Endothelial cell of umbilical vein (primary cell): Measurements from ENCODE around the gene RMRP. TPM values are rescaled to one million over a fixed set of nuclear protein-coding genes. Genes with fewer than 3 reads are reported as not detected.
"Not testable (repeated sequence)": the region's sequence is repeated elsewhere in the genome, so short reads cannot be mapped to it uniquely, and the experiment has no call there.

Source experiments
- BruUV-seq: library from RNA; stranded (reverse); fragments of 400-500 nt; replicated peaks from 2 replicates; lab custom pipeline; 2021; lab: Mats Ljungman, UMichigan
- CTCF ChIA-PET: fragments of 300-600, 350-600 bp; sonication (Branson Sonifier 250); formaldehyde crosslinking; loops from one replicate; lab custom pipeline; 2021; ENCODE audit warnings: antibody characterized with exemption, inconsistent platforms; lab: Charles Lee
- POLR2A ChIA-PET: fragments of 300-600, 350-600 bp; sonication (Branson Sonifier 250); formaldehyde crosslinking; loops from one replicate; lab custom pipeline; 2021; ENCODE audit warnings: antibody characterized with exemption, inconsistent platforms; lab: Charles Lee
- DNase-seq: peaks from one replicate; pipeline ENCODE4 v3.0.0-alpha.2; 2011; ENCODE audit warnings: low read depth, low spot score
- FAIRE-seq: peaks from 2 replicates; lab custom pipeline; 2011; peaks lifted over from hg19 to GRCh38; lab: Jason Lieb, UNC
- H2AFZ ChIP-seq: 2 replicates; pipeline ENCODE4 v1.6.0; 2012; ENCODE audit warnings: low read depth, low read length, control low read depth, inconsistent platforms
- H3K27ac ChIP-seq: 2 replicates; pipeline ENCODE4 v1.5.1; 2011; ENCODE audit warnings: low read depth, mild to moderate bottlenecking, control low read depth, low read length, moderate library complexity; ENCODE audit not compliant: insufficient read depth
- H3K27me3 ChIP-seq, 2 experiments: 2 replicates each; pipeline versions ENCODE4 v1.6.0 to v1.6.1; 2011; ENCODE audit warnings: low read length in 2 of 2, mixed read lengths in 1 of 2; ENCODE audit not compliant: control insufficient read depth in 2 of 2, insufficient read depth in 2 of 2
- H3K36me3 ChIP-seq, 2 experiments: 2 replicates in 1 of 2; 3 replicates in 1 of 2; pipeline ENCODE4 v1.5.1; 2011; ENCODE audit warnings: low read length in 2 of 2, mild to moderate bottlenecking in 1 of 2, moderate library complexity in 1 of 2; ENCODE audit not compliant: control insufficient read depth in 2 of 2, insufficient read depth in 2 of 2; ENCODE audit errors: extremely low read depth in 1 of 2
- H3K4me1 ChIP-seq: 3 replicates; pipeline ENCODE4 v1.5.1; 2011; ENCODE audit warnings: mild to moderate bottlenecking, low read length; ENCODE audit not compliant: control insufficient read depth, insufficient read depth; ENCODE audit errors: extremely low read depth
- H3K4me2 ChIP-seq: 2 replicates; pipeline ENCODE4 v1.6.1; 2011; ENCODE audit warnings: low read length, control low read depth, mixed read lengths; ENCODE audit not compliant: insufficient read depth
- H3K4me3 ChIP-seq, 3 experiments: fragments of 200-600 bp in 1 of 3; sonication (generic), shearing (Covaris generic) in 1 of 3; replicated peaks in 1 of 3; 2 replicates each; pipeline ENCODE4 v1.5.1; 2011 to 2016; ENCODE audit warnings: control low read depth in 3 of 3, low read length in 3 of 3, mild to moderate bottlenecking in 2 of 3, inconsistent platforms in 1 of 3, low read depth in 1 of 3, moderate library complexity in 1 of 3; ENCODE audit not compliant: insufficient read depth in 1 of 3
- H3K79me2 ChIP-seq: 2 replicates; pipeline ENCODE4 v1.6.0; 2012; ENCODE audit warnings: low read length, inconsistent platforms; ENCODE audit not compliant: control insufficient read depth, insufficient read depth
- H3K9ac ChIP-seq: replicated peaks from 2 replicates; pipeline ENCODE3; 2011; ENCODE audit warnings: low read length, control low read depth; ENCODE audit not compliant: insufficient read depth; ENCODE audit errors: extremely low read depth
- H3K9me1 ChIP-seq: replicated peaks from 3 replicates; pipeline ENCODE4 v1.6.0; 2011; ENCODE audit warnings: mild to moderate bottlenecking, low read length; ENCODE audit not compliant: control insufficient read depth, insufficient read depth; ENCODE audit errors: extremely low read depth
- H3K9me3 ChIP-seq: replicated peaks from 2 replicates; pipeline ENCODE4 v1.5.1; 2012; ENCODE audit warnings: low read length, inconsistent platforms; ENCODE audit not compliant: control insufficient read depth, insufficient read depth
- H4K20me1 ChIP-seq: replicated peaks from 2 replicates; pipeline ENCODE3; 2011; ENCODE audit warnings: mild to moderate bottlenecking, low read length; ENCODE audit not compliant: control insufficient read depth, insufficient read depth; ENCODE audit errors: extremely low read depth
- CTCF ChIP-seq, 2 donors: IDR thresholded peaks; 1 replicate in 1 of 2; 2 replicates in 1 of 2; pipeline ENCODE4 v1.5.1; 2011; ENCODE audit warnings: low read length in 2 of 2, mild to moderate bottlenecking in 2 of 2, moderate library complexity in 2 of 2, control low read depth in 1 of 2, inconsistent platforms in 1 of 2, low read depth in 1 of 2; ENCODE audit not compliant: insufficient read depth in 1 of 2; ENCODE audit errors: extremely low read depth in 1 of 2
- EZH2 ChIP-seq: IDR thresholded peaks from 2 replicates; pipeline ENCODE4 v1.6.1; 2012; ENCODE audit warnings: borderline replicate concordance, low read depth, mild to moderate bottlenecking, moderate library complexity, low read length, inconsistent platforms; ENCODE audit not compliant: severe bottlenecking
- FOS ChIP-seq: IDR thresholded peaks from 2 replicates; pipeline ENCODE4 v1.6.1; 2011; ENCODE audit warnings: mild to moderate bottlenecking, low read length, moderate library complexity, borderline replicate concordance; ENCODE audit not compliant: insufficient read depth
- GATA2 ChIP-seq: IDR thresholded peaks from 2 replicates; pipeline ENCODE4 v1.7.0; 2011; ENCODE audit warnings: low read depth, mild to moderate bottlenecking, moderate library complexity, mixed read lengths, low read length; ENCODE audit not compliant: insufficient read length, insufficient read depth
- POLR2A ChIP-seq: IDR thresholded peaks from 2 replicates; pipeline ENCODE4 v1.6.1; 2012; ENCODE audit warnings: low read depth, mild to moderate bottlenecking, control low read depth, low read length
- POLR2AphosphoS5 ChIP-seq: IDR thresholded peaks from 2 replicates; pipeline ENCODE4 v1.6.1; 2012; ENCODE audit warnings: low read depth, mild to moderate bottlenecking, control low read depth, low read length, moderate library complexity; ENCODE audit not compliant: insufficient read depth
- dilution Hi-C: fragments of 300-500 bp; cut with MboI; formaldehyde crosslinking; loops from one replicate; pipeline ENCODE4 v1.15.0; 2019; ENCODE audit warnings: low sequenced_read_pairs; ENCODE audit not compliant: extremely low pct_ligation_motif_present
- intact Hi-C: fragments of 100-400 bp; cut with micrococcal nuclease; formaldehyde crosslinking; loops from one replicate; pipeline ENCODE4 v1.10.0; 2022
- polyA plus RNA-seq, 4 experiments: library from polyadenylated mRNA; depleted of rRNA in 3 of 4; stranded (reverse) in 3 of 4; unstranded in 1 of 4; fragments of >200 nt; gene quantifications; 2 replicates each; pipeline versions ENCODE4 v1.2.1 to v1.2.3, GENCODE V29; 2011 to 2012; ENCODE audit warnings: missing spikeins in 1 of 4
- total RNA-seq: library from RNA; stranded (reverse); gene quantifications from 2 replicates; pipeline ENCODE4 v1.2.3, GENCODE V29; 2021

Gene RMRP
- total and polyA plus RNA-seq, 2 donors (not counting 3 experiments of a cell fraction or from before 2014, with no cell fraction given) = 19,118 TPM; not detected in 1

GRCh38 chr9:35643046-35643445 lies 14.8 kb downstream of the RMRP start:
- Histone ChIP-seq H3K9me3 (no peaks in the 10 kb centered on the region), H3K4me3 (no peak overlapping the region), H3K36me3 (no peaks in the 10 kb centered on the region), H2AFZ (no peak overlapping the region), H3K9ac (no peak overlapping the region), H3K27ac (no peak overlapping the region), H3K27me3 (peaks cover 0 to 4% of the 10 kb centered on the region in 2 experiments), H3K79me2 (no peaks in the 10 kb centered on the region), H3K4me2 (no peak overlapping the region), H3K4me1 (peaks cover 6% of the 10 kb centered on the region), H4K20me1 (no peaks in the 10 kb centered on the region), H3K9me1 (no peaks in the 10 kb centered on the region)
- FAIRE-seq (no peak), DNase-seq (no peak)
- intact Hi-C loops = no loop called here
- no peak for TF ChIP-seq GATA2
- TF ChIP-seq EZH2 = no peak
- no peak for TF ChIP-seq POLR2AphosphoS5
- TF ChIP-seq CTCF (IDR thresholded peaks at IDR 0.05; ENCODE audit: extremely low read depth in 1 of 2, insufficient read depth in 1 of 2, low read depth in 1 of 2, low read length in 2 of 2) = no peak
- TF ChIP-seq FOS = no peak
- TF ChIP-seq POLR2A = no peak
- CTCF ChIA-PET = interaction anchor here (1.1 kb wide), 1 partner anchor 32 kb away, joined by 3 read pairs; no protein-coding TSS in a partner anchor
- POLR2A ChIA-PET = no interaction called here
- dilution Hi-C loops = no loop called here
- no TSS peak for BruUV-seq

DNA sequence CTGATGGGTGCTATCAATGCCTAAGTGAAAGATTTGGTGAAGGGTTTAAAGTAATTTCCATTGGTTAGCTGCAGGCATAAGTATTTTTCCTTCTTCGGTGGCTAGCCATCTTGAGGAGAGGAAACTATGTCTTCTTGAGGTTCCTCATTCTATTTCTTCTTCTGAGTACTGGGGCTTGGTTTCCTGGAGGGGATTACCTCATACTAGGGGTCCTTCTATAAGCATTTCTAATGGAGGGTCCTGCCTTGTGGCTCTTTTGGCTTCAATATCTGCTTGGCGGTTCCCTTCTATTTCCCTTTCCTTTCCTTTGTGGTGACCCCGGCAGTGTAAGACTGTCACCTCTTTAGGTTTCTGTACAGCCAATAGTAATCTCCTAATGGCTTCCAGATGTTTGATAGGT lies 16.3 kb downstream of the RMRP start:
- H3K27me3 ChIP-seq, DNase-seq, H3K4me3 ChIP-seq, H3K36me3 ChIP-seq, H2AFZ ChIP-seq, intact Hi-C loops, dilution Hi-C loops, H3K79me2 ChIP-seq, H3K9ac ChIP-seq, H3K27ac ChIP-seq, H3K9me3 ChIP-seq, H3K4me2 ChIP-seq, POLR2A ChIA-PET, H4K20me1 ChIP-seq, FAIRE-seq, H3K9me1 ChIP-seq, BruUV-seq, H3K4me1 ChIP-seq, CTCF ChIA-PET: not testable (repeated sequence)

- H3K9me1 ChIP-seq, H3K9ac ChIP-seq, H3K4me2 ChIP-seq, FAIRE-seq, H3K27me3 ChIP-seq, DNase-seq, H3K36me3 ChIP-seq, H3K9me3 ChIP-seq, H4K20me1 ChIP-seq, BruUV-seq, H2AFZ ChIP-seq, H3K4me1 ChIP-seq, dilution Hi-C loops, H3K4me3 ChIP-seq, intact Hi-C loops, H3K27ac ChIP-seq, POLR2A ChIA-PET, H3K79me2 ChIP-seq: not testable (repeated sequence)
- CTCF ChIA-PET = interaction anchor here (1.0 to 1.6 kb wide), 3 partner anchors 12 to 37 kb away, joined by 3 to 4 read pairs (median 3); no protein-coding TSS in a partner anchor
Measured at GRCh38 chr9:35640431-35640830, 17.4 kb downstream of the RMRP start.
